Airway epithelial cell (primary cell): ENCODE data around the gene OR5B21. TPM values are rescaled to one million over a fixed set of nuclear protein-coding genes. Genes with fewer than 3 reads are reported as not detected.

ENCODE experiments used
- total RNA-seq: library from RNA; depleted of rRNA; stranded (reverse); fragments of >200 nt; gene quantifications from 2 replicates; pipeline ENCODE4 v1.2.3, GENCODE V29; 2015

The OR5B21 gene
- not detected in 2 replicates for total RNA-seq

GRCh38 chr11:58508005-58508404, at the start of gene OR5B21:
Gene OR5B21 (minus strand): TSS chr11:58508105. CDS start chr11:58508105, 0 bp downstream.

Other genes with a start within 250 kb of the OR5B21 start
- not detected in 2 replicates for gene OR10W1, start 239.8 kb downstream of the OR5B21 start, total RNA-seq
- gene OR5B17, start 149.0 kb downstream of the OR5B21 start, total RNA-seq, result not detected in 2 replicates
- not detected in 2 replicates for gene OR5B3, start 101.2 kb downstream of the OR5B21 start, total RNA-seq
- not detected in 2 replicates for gene OR5B2, start 80.0 kb downstream of the OR5B21 start, total RNA-seq
- not detected in 2 replicates for gene OR5B12, start 65.9 kb downstream of the OR5B21 start, total RNA-seq
- 9.5 and 11.8 TPM in 2 replicates for gene LPXN, start 67.8 kb upstream of the OR5B21 start, total RNA-seq
- gene ZFP91, start 71.0 kb upstream of the OR5B21 start, total RNA-seq, result 30.9 and 38.4 TPM in 2 replicates
- 0.23 and 0.92 TPM in 2 replicates for gene CNTF, start 114.6 kb upstream of the OR5B21 start, total RNA-seq
- not detected in 2 replicates for gene GLYAT, start 223.8 kb upstream of the OR5B21 start, total RNA-seq